Mucosa of descending colon (tissue), 3 donors: ENCODE data around the gene ZSWIM5. TPM values are rescaled to one million over a fixed set of nuclear protein-coding genes. Genes with fewer than 3 reads are reported as not detected.

Experiments used
- ATAC-seq: fragments of 200-7000 bp; cut with Tn5 transposase; one replicate; pipeline ENCODE4 v1.9.1; 2020; ENCODE audit warnings: mild to moderate bottlenecking, moderate library complexity
- DNase-seq, 3 donors: peaks; one replicate each; pipeline ENCODE4 v3.0.0-alpha.2; 2020
- H3K36me3 ChIP-seq: fragments of 200-600 bp; one replicate; pipeline ENCODE4 v1.8.0; 2021; ENCODE audit warnings: low read depth, mild to moderate bottlenecking
- H3K4me1 ChIP-seq: fragments of 200-600 bp; one replicate; pipeline ENCODE4 v1.8.0; 2021; ENCODE audit warnings: low read depth, mild to moderate bottlenecking
- H3K4me3 ChIP-seq: fragments of 200-600 bp; one replicate; pipeline ENCODE4 v1.8.0; 2021; ENCODE audit warnings: mild to moderate bottlenecking
- H3K9me3 ChIP-seq: fragments of 200-600 bp; one replicate; pipeline ENCODE4 v1.8.0; 2021; ENCODE audit warnings: mild to moderate bottlenecking
- CTCF ChIP-seq: fragments of 200-600 bp; IDR thresholded peaks from one replicate; pipeline ENCODE4 v1.8.0; 2022; ENCODE audit warnings: antibody characterized with exemption, mild to moderate bottlenecking
- intact Hi-C, 2 donors: fragments of 100-400 bp; cut with DNase I in 1 of 2; cut with micrococcal nuclease in 1 of 2; formaldehyde crosslinking; loops; one replicate each; pipeline versions ENCODE4 v1.11.0 to v1.11.1; 2022; cut with DNase I, micrococcal nuclease
- total RNA-seq, 3 donors: library from RNA; stranded (reverse); fragmentation: NEBNext Ultra II Directional in 2 of 3; extraction: Animal tissue kit (Norgen Biotek cat#: 25700) in 2 of 3; gene quantifications; one replicate each; pipeline versions ENCODE4 v1.2.1 to v1.2.4, GENCODE V29; 2021 to 2023
- donor health status: DM: no; HTN: no; CAD: no; lungs with moderate emphysema.
- donor health status: DM: no; HTN: no; CAD: no.
- donor health status: DM: no; HTN: yes; CAD: no.

Gene ZSWIM5
- total RNA-seq, 3 donors from 2014 or later: 6.9 to 16.5 (median 10.1) TPM

GRCh38 chr1:45244660-45245059, 38.3 kb upstream of the ZSWIM5 start:
- intact Hi-C loops: no loop called here
- Histone ChIP-seq H3K9me3 (peaks cover 5% of the 10 kb centered on the region), H3K36me3 (no peaks in the 10 kb centered on the region), H3K4me3 (no peak overlapping the region), H3K4me1 (no peaks in the 10 kb centered on the region)
- TF ChIP-seq CTCF: no peak
- no peak for DNase-seq
- ATAC-seq: no peak

GRCh38 chr1:45243476-45244343, 37.3 kb upstream of the ZSWIM5 start:
- H3K4me1 ChIP-seq: no peaks in the 10 kb centered on the region
- DNase-seq (no peak), ATAC-seq (no peak)
- no peaks in the 10 kb centered on the region for H3K36me3 ChIP-seq
- no peak for TF ChIP-seq CTCF
- peaks cover 5% of the 10 kb centered on the region for H3K9me3 ChIP-seq
- intact Hi-C loops: no loop called here
- no peak overlapping the region for H3K4me3 ChIP-seq

- H3K9me3 ChIP-seq: peaks cover 5% of the 10 kb centered on the region
- intact Hi-C loops: no loop called here
- DNase-seq: no peak
- no peaks in the 10 kb centered on the region for H3K36me3 ChIP-seq
- no peaks in the 10 kb centered on the region for H3K4me1 ChIP-seq
- ATAC-seq: no peak
- TF ChIP-seq CTCF: no peak
- no peak overlapping the region for H3K4me3 ChIP-seq
These were observed 32.4 kb upstream of the ZSWIM5 start for GRCh38 chr1:45238846-45239245.

- no peaks in the 10 kb centered on the region for H3K4me1 ChIP-seq
- DNase-seq: no peak
- H3K9me3 ChIP-seq: peaks cover under 1% of the 10 kb centered on the region
- intact Hi-C loops: no loop called here
- no peak overlapping the region for H3K4me3 ChIP-seq
- TF ChIP-seq CTCF: no peak
- H3K36me3 ChIP-seq: no peaks in the 10 kb centered on the region
- no peak for ATAC-seq
These were observed 29.7 kb upstream of the ZSWIM5 start for GRCh38 chr1:45236136-45236535.

- Histone ChIP-seq H3K9me3 (no peaks in the 10 kb centered on the region), H3K4me1 (no peaks in the 10 kb centered on the region), H3K36me3 (no peaks in the 10 kb centered on the region), H3K4me3 (no peak overlapping the region)
- ATAC-seq (peak; percentile 80), DNase-seq (peak in 2 of 3 donors; percentile 49 to 51)
- intact Hi-C loops: loop anchor here in 1 of 2 donors (5.0 kb wide), 1 partner anchor 218 kb away; the partner anchor contains the start of genes HECTD3 and UROD
- peak; percentile 21 for TF ChIP-seq CTCF
These were observed 24.1 kb upstream of the ZSWIM5 start for GRCh38 chr1:45230537-45230936.
